ENCODE data around the gene GIMD1.

DNA sequence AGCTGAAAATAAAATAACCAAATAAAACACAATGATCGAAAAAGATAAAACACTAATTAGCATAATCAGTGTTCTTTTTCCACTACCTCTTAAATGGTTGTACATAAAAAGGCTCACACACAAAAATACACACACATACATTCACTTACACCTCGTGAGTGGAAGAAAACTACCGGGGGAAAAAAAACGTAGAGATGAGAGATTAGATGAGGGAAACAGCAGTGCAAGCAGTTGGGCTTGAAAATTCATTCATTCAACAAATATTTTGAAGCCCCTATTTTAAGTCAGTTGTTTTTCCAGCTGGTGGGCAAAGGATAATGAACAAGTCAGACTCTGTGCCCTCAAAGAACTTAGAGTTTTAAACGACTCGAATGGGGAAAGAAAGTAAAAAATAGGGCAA is 53.6 kb downstream of the GIMD1 start:
- TF ChIP-seq, protein P1, sequence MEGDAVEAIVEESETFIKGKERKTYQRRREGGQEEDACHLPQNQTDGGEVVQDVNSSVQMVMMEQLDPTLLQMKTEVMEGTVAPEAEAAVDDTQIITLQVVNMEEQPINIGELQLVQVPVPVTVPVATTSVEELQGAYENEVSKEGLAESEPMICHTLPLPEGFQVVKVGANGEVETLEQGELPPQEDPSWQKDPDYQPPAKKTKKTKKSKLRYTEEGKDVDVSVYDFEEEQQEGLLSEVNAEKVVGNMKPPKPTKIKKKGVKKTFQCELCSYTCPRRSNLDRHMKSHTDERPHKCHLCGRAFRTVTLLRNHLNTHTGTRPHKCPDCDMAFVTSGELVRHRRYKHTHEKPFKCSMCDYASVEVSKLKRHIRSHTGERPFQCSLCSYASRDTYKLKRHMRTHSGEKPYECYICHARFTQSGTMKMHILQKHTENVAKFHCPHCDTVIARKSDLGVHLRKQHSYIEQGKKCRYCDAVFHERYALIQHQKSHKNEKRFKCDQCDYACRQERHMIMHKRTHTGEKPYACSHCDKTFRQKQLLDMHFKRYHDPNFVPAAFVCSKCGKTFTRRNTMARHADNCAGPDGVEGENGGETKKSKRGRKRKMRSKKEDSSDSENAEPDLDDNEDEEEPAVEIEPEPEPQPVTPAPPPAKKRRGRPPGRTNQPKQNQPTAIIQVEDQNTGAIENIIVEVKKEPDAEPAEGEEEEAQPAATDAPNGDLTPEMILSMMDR (IDR thresholded peaks at IDR 0.05) = no peak
- TF ChIP-seq EP300 (IDR thresholded peaks at IDR 0.05) = no peak
- no peak for TF ChIP-seq POLR2A (IDR thresholded peaks at IDR 0.05; ENCODE audit: low read depth)
- no peak for TF ChIP-seq POLR2AphosphoS5 (IDR thresholded peaks at IDR 0.05)

All from esophagus muscularis mucosa (tissue), 4 donors.